Measurements from ENCODE around the gene C20orf204. TPM values are rescaled to one million over a fixed set of nuclear protein-coding genes. Genes with fewer than 3 reads are reported as not detected.
A peak's percentile ranks its signal among the peaks of the same experiment; 100 is the strongest.

The C20orf204 gene
- total RNA-seq, 2 donors from 2014 or later, result 4.0 to 4.1 TPM

DNA sequence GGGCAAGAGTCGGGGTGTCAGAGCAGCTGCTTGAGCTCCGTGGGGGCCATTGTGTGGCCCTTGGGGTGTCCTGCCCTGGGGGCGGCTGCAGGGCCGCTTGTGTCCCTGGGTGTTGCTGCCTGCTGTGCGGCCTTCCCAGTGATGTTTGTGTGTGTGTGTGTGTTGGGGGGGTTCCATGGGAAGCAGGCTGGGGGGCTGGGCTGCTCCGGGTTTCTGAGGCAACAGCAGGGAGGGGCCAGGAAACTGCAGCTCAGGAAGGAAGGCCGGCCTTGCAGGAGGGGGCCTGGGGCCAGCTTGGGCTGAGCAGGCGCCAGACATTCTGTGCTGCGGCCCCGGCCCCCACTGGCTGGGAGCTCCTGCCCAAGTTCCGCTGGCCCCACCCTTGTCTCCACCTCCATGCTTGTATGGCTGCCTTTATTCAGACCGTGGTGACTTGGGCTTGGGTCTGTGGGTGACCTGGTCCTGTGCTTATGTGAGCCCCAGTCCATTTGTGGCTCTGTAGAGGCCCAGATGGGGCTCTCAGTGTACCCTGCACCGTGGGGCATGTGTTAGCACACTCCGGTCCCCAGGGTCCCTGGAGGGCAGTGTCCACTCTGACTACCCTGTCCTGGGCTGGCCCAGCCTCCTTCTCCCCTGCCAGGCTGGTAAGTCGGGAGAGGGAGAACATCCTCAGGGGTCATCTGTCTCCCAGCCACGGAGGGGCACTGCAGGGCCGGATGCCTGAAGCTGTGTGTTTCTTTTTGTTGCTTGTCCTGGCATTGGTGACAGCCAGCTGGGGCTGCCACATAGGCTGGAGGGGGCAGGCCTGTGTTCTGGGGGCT lies 18.1 kb downstream of the C20orf204 start:
- Mint-ChIP-seq H3K4me1 (peaks cover 19% of the 10 kb centered on the region), H3K36me3 (ENCODE audit: low read depth) (no peaks in the 10 kb centered on the region), H3K27me3 (ENCODE audit: insufficient read depth) (peaks cover 17% of the 10 kb centered on the region), H3K9me3 (no peaks in the 10 kb centered on the region), H3K4me3 (no peak overlapping the region), H3K27ac (peak overlapping the region; percentile 81)
- H3K27me3 ChIP-seq (ENCODE audit: control insufficient read depth, insufficient read depth, low read length, poor library complexity, severe bottlenecking), result no peaks in the 10 kb centered on the region
- no peaks in the 10 kb centered on the region for H3K9me3 ChIP-seq (ENCODE audit: control insufficient read depth, low read length)
- peak; percentile 92 for DNase-seq
- H3K4me1 ChIP-seq (ENCODE audit: control insufficient read depth, insufficient read depth, low read length), result peaks cover 27% of the 10 kb centered on the region
- peak overlapping the region; percentile 12 for H3K27ac ChIP-seq (ENCODE audit: low read depth, low read length)
- no peaks in the 10 kb centered on the region for H3K36me3 ChIP-seq (ENCODE audit: control insufficient read depth, insufficient read depth, low read length)
- peak overlapping the region; percentile 55 for H3K4me3 ChIP-seq (ENCODE audit: low read length)
- H3K9ac ChIP-seq (ENCODE audit: extremely low read depth, low read length, poor library complexity, severe bottlenecking), result peak overlapping the region; percentile 75
- TF ChIP-seq, protein P1, sequence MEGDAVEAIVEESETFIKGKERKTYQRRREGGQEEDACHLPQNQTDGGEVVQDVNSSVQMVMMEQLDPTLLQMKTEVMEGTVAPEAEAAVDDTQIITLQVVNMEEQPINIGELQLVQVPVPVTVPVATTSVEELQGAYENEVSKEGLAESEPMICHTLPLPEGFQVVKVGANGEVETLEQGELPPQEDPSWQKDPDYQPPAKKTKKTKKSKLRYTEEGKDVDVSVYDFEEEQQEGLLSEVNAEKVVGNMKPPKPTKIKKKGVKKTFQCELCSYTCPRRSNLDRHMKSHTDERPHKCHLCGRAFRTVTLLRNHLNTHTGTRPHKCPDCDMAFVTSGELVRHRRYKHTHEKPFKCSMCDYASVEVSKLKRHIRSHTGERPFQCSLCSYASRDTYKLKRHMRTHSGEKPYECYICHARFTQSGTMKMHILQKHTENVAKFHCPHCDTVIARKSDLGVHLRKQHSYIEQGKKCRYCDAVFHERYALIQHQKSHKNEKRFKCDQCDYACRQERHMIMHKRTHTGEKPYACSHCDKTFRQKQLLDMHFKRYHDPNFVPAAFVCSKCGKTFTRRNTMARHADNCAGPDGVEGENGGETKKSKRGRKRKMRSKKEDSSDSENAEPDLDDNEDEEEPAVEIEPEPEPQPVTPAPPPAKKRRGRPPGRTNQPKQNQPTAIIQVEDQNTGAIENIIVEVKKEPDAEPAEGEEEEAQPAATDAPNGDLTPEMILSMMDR (conservative IDR thresholded peaks at IDR 0.05), result peak; percentile 74
- WGBS, 2 experiments (ENCODE audit: insufficient coverage in 1 of 2, insufficient read length in 1 of 2), result 28 to 45% methylated on average over 8 to 17 of the region's 17 CpGs

DNA sequence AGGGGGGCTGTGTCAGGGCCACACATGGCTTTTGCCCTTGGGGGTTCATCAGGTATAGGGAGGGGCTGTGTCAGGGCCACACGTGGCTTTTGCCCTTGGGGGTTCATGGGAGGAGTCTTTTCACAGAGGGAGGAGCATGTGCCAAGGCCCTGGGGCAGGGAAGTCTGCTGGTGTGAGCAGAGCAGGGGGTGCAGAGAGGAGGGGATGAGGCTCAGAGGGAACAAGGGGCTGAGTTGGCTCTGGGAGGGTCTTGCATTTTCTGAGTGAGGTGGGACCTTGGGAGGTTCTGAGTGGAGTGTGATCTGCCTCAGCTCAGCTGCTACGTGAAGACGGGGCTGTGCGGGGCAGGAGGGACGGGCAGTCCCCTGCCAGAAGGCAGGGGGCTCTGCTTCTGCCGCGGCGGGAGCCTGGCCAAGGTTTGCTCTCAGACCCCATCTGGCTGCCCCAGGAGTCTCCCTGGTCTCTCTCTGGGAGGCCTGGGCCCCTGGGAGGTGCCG lies 19.5 kb downstream of the C20orf204 start:
- Histone ChIP-seq H3K4me1 (ENCODE audit: control insufficient read depth, insufficient read depth, low read length) (peaks cover 24% of the 10 kb centered on the region), H3K27ac (ENCODE audit: low read depth, low read length) (no peak overlapping the region), H3K4me3 (ENCODE audit: low read length) (no peak overlapping the region), H3K27me3 (ENCODE audit: control insufficient read depth, insufficient read depth, low read length, poor library complexity, severe bottlenecking) (no peaks in the 10 kb centered on the region), H3K9ac (ENCODE audit: extremely low read depth, low read length, poor library complexity, severe bottlenecking) (peak overlapping the region; percentile 15), H3K9me3 (ENCODE audit: control insufficient read depth, low read length) (no peaks in the 10 kb centered on the region), H3K36me3 (ENCODE audit: control insufficient read depth, insufficient read depth, low read length) (no peaks in the 10 kb centered on the region)
- Mint-ChIP-seq H3K4me1 (peaks cover 19% of the 10 kb centered on the region), H3K27ac (no peak overlapping the region), H3K36me3 (ENCODE audit: low read depth) (no peaks in the 10 kb centered on the region), H3K9me3 (no peaks in the 10 kb centered on the region), H3K4me3 (no peak overlapping the region), H3K27me3 (ENCODE audit: insufficient read depth) (peaks cover 16% of the 10 kb centered on the region)
- DNase-seq, result no peak
- TF ChIP-seq, protein P1 (conservative IDR thresholded peaks at IDR 0.05), result no peak
- WGBS, 2 experiments (ENCODE audit: insufficient coverage in 1 of 2, insufficient read length in 1 of 2), result 87 to 90% methylated on average over 6 to 9 of the region's 9 CpGs

DNA sequence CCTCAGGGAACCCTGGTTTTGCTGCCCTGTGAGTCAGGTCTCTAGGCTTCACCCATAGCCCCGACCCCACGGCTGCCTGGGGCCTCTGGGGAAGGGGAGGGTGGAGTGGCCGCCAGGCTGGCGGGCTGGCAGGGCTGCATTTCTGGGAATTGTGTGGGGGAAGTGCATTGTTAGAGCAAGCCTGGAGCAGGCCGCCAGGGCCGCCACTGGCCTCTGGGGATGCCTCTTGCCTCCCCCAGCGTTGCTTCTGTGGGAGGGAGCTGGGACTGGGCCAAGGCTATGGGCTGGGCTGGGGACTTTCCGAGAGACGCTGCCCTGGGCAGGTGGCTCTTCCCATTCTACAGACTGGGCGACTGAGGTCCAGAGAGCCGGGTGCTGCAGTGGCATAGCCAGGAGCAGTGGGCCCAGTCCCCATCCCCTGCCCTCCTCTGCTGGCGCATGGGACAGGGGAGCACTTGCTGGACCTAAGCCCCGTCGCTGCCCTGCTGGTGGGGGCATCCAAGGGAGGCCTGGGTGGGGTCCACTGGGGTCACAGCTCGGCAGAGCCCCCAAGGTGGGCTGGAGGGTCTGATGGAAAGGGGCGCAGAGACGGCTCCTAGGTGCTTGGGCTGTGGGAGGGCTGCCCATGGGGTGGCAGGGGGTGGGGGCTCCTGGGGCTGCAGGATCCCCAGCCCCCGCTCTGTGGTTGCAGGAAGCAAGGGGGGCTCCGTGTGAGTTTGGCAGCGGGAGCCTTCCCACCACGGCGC lies 20.1 kb downstream of the C20orf204 start:
- H3K9me3 Mint-ChIP-seq, result no peaks in the 10 kb centered on the region
- H3K9ac ChIP-seq (ENCODE audit: extremely low read depth, low read length, poor library complexity, severe bottlenecking), result no peak overlapping the region

More for the DNA sequence above, 20.1 kb downstream of the C20orf204 start:
- Mint-ChIP-seq H3K4me3 (no peak overlapping the region), H3K4me1 (peaks cover 19% of the 10 kb centered on the region), H3K36me3 (ENCODE audit: low read depth) (no peaks in the 10 kb centered on the region), H3K27ac (no peak overlapping the region), H3K27me3 (ENCODE audit: insufficient read depth) (peaks cover 10% of the 10 kb centered on the region)
- WGBS, 2 experiments (ENCODE audit: insufficient coverage in 1 of 2, insufficient read length in 1 of 2), result 83 to 89% methylated on average over 14 to 22 of the region's 22 CpGs
- Histone ChIP-seq H3K27ac (ENCODE audit: low read depth, low read length) (no peak overlapping the region), H3K27me3 (ENCODE audit: control insufficient read depth, insufficient read depth, low read length, poor library complexity, severe bottlenecking) (no peaks in the 10 kb centered on the region), H3K9me3 (ENCODE audit: control insufficient read depth, low read length) (no peaks in the 10 kb centered on the region), H3K4me3 (ENCODE audit: low read length) (no peak overlapping the region), H3K4me1 (ENCODE audit: control insufficient read depth, insufficient read depth, low read length) (peaks cover 24% of the 10 kb centered on the region), H3K36me3 (ENCODE audit: control insufficient read depth, insufficient read depth, low read length) (no peaks in the 10 kb centered on the region)
- DNase-seq, result peak; percentile 71
- TF ChIP-seq, protein P1 (conservative IDR thresholded peaks at IDR 0.05), result no peak
